HG02678 (cell line): Measurements from ENCODE around the gene CCM2.
"Not testable (repeated sequence)": the region's sequence is repeated elsewhere in the genome, so short reads cannot be mapped to it uniquely, and the experiment has no call there.

Source experiments
- ATAC-seq: cut with Tn5 transposase; IDR thresholded peaks from one replicate; pipeline ENCODE4 v1.9.1; 2021; ENCODE audit warnings: mild to moderate bottlenecking, moderate library complexity; ENCODE audit not compliant: unreplicated experiment

Gene CCM2

DNA sequence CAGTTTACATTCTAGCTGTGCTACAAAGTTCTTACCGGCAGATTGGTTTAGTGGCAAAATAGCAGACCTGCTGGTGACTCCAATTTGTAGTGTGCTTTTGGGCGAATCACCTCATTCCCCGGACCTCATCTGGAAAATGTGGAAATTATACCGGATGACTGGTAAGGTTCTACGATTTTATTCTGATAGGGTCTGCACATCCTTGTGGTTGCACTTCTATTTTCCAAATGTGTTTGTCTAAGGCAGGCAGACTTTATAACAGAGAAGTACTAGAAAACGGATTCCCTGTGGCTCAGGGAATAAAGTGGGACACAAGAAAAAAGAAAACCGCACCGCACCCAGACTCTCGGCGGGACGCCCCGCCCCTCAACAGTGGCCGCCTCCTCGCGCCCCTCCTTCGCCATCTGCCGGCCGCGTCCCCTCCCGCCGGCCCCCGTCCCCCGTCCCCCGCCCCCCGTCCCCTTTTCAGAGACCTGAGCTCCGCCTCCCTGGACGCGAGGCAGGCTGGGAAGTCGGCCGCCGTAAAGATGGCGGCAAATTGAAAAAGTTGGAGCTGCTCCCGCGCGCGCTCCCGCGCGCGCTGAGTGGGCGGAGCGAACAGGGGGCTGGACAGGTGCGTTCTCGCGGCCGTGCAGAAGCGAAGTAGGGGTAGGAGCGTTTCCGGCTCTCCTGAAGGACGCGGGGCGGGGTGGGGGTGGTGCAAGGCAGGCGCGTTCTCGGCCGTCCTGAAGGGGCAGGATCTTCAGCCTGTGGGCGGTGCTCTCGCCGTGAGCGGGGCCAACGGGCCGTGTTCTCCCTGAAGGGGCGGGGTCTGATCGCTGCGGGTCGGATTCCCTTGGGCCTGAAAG is 532 bp upstream of the CCM2 start:
- peak; percentile 71 for ATAC-seq

DNA sequence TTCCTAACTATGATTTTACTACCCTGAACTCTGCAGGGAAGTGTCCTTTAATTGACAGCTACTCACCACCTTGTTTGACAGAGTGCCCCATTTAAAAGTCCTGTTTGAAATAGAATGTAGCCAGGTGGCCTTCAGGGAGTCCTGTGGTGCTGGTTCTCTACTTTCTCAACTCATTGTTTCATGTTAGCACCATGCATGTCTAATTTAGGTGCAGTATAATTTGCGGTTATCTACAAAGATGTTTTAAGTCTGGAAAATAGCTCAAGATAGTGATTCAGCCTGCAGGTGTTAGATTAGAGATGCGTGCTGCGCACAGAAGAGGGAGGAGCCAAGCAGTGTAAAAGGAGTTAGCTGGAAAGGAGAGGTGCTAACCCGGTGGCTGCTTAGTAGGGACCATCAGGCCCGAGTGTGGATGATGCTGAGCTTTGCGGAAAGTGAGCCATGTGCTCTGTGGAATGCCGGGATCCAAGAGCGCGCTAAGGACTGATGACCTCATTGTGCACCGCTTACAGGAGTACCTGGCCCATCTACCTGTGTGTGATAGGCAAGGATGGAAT is 1.2 kb downstream of the CCM2 start:
- peak; percentile 32 for ATAC-seq

DNA sequence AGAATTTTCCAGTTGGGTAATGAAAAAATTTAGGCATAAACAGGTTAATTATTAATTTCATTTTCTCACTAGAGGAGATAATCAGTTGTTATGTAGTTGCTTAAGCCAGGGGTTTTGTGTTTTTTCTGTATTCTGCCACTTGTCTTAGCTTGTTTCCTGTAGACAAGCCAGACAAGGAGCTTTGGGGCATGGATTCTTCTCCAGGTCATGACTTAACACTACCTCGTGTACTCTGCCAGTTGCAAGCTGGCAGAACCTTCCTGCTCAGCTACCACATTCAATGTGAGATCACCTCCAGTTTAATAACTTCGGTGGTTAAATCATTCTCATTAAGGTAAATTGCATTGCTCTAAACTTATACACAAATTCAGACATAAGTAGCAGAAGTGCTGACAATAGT is 1.8 kb downstream of the CCM2 start:
- no peak for ATAC-seq

DNA sequence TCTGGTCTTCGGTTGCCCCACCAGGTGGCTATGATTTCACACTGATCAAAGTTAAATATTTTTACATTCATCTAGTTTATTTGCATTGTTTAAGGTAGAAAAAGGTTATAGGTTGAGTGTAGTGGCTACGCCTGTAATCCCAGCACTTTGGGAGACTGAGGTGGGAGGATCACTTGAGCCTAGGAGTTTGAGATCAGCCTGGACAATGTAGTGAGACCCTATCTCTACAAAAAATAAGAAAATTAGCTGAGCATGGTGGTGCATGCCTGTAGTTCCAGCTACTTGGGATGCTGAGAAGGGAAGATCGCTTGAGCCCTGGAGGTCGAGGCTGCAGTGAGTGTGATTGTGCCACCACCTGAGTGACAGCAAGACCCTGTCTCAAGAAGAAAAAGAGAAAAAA is 3.8 kb downstream of the CCM2 start:
- no peak for ATAC-seq

DNA sequence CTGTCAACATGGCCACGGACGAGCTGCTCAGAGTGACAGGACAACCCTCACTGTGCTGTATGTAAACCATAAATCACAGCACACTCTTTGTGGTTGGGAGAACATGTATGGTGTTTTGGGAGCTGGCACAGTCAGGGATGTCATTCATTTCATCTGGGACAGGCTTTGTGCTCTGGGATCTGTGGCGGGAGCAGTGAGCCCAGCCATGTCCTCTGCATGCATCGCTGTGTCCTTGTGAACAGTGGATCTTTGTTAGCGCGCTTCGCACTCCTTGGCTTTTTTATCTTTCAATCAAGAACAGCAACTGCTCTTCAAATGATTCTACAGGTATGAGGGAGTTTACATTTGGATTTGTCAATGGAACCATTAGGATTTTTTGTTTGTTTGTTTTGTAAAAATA is 7.1 kb downstream of the CCM2 start:
- no peak for ATAC-seq

DNA sequence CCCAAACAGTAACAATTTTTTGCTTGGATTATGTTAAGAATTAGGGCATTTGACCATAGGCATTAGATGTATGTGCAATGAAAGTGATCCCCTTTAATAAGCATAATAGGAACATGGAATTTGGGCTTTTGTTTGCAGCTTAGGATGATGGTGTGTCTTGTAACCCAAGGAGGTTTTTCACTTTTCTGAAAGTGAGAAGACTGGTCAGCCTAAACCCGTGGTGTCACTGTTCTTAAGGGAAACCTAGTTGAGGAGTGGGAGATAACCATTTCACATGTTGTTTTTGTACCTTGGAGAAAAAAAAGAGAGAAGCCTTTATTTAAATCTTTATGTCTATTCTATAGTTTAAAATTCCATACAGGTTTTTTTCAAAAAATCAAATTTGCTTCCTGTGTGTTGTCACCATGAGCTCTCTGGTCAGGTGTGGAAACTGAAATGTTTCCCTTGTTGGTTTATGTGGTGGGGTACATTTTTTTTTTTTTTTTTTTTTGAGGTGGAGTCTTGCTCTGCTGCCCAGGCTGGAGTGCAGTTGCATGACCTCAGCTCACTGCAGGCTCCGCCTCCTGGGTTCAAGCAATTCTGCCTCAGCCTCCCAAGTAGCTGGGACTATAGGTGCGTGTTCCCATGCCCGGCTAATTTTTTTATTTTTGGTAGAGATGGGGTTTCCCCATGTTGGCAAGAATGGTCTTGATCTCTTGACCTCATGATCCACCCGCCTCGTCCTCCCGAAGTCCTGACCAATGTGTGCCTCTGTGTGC is 7.7 kb downstream of the CCM2 start:
- peak; percentile 77 for ATAC-seq

DNA sequence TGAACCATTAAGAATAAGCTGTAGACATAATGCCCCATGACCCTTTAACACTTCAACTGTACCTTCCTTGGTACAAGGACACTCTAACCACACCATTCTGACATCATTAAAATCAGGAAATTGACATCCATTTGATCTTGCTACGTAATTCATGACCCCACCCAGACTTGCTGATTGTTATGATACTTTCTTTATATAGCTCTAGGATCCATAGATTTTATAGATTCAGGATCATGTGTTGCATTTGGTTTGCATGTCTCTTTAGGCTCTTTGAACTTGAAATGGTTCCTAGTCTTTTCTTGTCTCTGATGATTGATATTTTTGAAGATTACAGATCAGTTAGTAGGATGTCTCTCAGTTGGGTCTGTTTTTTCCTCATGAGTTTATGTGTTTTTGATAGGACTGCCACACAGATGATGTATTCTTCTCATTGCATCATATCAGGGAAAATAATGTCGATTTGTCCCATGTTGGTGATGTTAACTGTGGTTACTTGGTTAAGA is 13.5 kb downstream of the CCM2 start:
- no peak for ATAC-seq

DNA sequence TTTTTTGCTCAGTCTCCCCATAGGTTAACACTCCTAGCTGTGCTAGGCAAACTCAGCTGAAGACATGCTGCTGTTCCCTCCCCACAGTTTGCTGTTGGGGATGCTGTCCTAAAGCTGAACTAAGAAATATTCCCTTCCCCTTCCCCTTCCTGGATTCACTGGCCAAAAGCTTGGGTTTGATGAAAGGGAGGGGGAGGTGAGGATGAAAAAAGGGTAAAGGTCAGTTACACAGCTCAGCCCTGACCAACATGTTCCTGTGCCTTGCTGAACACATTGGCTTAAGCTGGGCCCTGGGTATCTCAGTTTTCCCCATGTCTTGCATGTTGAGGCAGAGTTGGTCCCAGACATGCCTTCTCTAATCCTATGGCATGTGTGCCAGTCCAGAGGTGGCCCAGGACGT is 15.3 kb downstream of the CCM2 start:
- ATAC-seq = no peak

DNA sequence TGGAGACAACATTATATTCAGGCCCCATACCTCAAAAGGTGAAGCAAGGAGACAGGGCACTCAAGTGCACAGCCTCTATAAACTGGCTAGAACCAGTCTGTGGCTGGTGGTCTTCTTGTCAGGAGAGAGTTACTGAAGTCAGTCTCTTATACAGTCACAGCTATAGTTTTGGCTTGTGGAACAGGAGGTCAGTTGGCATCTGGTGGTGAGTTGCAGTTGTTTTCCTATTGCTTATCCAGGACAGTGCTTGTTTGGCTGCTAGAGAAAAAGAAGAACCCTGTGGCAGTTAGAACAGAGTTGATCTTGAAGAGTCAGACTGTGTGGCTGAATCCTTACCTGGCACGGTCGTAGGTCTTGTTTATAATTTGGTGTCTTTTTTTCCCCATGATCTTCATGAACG is 17.3 kb downstream of the CCM2 start:
- no peak for ATAC-seq

DNA sequence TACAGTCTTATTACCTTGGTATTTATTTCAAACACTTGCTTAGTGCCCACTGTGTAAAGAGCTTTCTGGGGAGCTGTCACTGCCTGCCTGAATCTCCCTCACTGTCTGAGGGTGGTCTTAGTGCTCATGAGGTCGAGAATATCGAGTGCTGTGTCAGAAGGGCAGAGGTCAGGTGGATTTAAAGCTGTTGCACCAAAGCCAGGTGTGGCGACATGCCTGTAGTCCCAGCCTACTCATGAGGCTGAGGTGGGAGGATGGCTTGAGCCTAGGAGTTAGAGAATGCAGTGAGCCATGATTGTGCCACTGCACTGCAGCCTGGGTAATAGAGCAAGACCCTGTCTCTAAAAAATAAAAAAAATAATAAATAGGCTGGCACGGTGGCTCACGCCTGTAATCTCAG is 20.9 kb downstream of the CCM2 start:
- ATAC-seq = no peak

DNA sequence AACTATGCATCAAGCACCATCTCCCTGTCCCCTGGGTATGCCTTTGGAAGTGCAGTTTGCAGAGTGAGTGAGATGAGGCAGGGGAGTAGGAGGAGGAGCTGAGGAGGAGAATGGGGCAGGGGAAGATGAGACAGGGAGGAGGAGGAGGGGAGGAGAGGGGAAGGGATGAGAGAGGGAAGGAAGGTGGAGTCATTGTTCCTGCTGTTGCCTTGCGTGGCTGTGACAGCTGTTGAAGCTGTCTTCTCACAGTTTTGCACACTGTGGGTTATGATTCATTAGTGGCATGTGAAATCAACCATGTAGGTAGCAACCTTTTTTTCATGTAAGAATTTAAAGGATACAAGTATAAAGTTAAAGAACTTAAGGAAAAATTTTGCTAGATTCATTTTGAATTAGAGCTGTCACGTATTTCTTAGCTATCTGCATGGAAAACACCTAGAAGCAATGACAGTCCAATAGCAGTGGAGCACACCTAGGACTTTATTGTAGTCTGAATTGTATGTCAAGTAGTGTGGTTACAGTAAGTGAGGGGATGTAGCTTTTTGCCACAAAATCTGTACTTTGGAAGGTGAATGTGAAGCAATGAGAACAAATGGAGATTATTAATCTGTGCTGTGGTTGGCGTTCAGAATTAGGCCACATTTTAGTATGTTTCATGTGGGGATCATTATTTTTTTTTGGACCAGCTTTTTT is 21.7 kb downstream of the CCM2 start:
- peak; percentile 83 for ATAC-seq

DNA sequence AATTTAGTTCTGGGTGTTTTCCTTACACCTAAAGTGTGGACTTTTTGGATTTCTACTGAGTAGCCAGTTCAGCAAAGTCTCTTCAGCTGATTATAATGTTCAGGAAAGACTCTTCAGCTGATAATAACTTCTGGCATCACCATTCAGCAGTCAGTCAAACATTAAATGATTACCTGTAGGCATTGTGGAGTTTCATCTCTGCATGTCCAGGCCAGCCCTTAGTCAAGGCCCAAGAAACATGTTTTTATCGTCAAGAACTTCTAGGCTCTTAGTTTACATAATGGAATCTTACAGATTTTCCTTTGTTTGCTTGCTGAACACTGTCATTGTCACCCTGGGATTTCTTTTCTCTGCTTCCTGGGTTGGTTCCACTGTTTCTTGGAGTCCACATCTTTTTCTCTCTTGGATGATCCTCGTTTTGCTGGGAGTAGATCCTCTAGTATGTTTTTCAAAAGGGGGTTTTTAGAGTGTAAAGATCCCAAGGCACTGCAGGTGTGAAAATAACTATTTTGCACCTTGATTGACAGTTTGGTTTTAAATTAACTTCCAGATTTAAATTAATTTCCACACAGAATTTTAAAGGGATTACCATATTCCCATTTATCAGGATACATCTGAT is 24.2 kb downstream of the CCM2 start:
- no peak for ATAC-seq

DNA sequence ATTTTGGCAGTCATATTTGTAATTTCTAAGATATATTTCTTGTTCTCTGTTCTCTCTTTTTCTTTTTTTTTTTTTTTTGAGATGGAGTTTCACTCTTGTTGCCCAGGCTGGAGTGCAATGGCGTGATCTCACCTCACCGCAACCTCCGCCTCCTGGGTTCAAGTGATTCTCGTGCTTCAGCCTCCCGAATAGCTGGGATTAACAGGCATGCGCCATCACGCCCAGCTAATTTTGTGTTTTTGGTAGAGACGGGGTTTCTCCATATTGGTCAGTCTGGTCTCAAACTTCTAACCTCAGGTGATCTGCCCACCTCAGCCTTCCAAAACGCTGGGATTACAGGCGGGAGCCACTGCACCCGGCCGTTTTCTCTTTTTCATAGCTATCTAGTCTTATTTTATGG is 25.5 kb downstream of the CCM2 start:
- ATAC-seq = not testable (repeated sequence)

DNA sequence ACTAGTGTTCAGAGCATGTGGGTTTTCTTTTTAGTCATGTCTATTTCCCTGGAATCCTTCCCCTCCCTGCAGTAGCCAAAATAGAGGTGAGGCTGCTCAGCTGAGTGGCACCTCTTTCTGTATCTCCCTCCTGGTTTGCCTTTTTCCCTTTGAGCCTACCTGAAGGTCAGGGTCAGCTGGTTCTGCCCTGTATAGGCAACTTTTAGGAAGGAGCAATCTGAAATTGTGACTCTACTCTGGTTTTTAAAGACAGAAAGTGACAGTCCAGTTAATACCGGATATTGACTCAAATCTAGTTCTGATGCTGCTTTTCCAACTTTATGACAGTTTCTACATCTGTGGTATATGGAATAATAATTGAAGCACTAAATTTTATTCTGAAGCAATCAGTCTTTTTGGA is 26.0 kb downstream of the CCM2 start:
- ATAC-seq = no peak

DNA sequence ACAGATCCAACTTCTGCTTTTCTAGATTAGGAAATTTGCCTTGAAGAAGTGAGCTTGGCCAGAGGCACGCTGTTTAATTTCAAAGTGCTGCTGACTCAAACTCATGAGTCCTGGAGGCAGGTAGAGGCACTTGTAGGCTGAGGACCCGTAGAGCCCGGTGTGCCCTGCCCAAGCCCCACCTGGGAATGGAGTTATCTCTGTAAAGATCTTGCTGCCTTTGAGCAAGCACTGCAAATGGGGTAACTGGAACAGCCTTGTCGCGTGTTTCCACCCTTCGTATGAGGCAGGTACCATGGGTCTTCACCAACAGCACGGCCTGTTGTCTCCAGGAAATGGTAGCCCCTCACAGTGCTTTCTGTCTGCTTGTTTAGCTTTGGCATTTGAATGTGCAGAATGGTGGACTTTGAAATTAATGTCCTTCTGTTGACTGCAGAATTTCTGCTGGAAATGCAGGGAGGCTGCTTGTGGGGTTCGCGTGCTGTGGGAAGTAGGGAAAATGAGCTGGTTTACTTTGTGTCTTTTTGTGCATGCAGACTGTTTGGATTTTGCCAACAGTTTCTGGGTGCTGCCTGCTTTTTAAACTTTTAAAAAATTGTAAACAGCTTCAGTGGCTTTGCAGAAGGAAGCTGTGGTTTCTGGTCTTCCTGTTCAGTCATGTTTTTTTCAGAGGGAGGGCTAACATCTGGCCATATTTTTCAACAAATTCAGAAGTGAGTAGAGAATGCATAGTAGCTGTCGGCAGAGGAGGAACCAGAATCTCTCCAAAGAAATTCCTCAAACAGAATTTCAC is 27.2 kb downstream of the CCM2 start:
- ATAC-seq = peak; percentile 59

DNA sequence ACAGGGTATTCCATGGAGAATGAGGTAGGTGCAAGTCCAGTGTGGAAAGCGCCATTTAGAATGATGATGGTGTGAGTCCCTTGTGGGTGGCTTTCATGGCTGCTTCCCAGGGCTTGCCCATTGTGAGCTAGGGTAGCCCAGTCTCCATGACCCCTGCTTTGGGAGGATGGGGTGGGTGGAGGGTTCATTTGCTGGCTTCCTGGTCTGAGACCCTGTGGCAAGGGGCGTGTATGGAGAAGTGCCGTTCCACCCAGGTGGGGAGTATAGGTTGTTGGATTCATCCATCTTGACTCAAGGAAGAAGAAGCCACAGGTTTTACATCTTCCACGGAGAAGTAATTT is 27.7 kb downstream of the CCM2 start:
- ATAC-seq = peak; percentile 10

DNA sequence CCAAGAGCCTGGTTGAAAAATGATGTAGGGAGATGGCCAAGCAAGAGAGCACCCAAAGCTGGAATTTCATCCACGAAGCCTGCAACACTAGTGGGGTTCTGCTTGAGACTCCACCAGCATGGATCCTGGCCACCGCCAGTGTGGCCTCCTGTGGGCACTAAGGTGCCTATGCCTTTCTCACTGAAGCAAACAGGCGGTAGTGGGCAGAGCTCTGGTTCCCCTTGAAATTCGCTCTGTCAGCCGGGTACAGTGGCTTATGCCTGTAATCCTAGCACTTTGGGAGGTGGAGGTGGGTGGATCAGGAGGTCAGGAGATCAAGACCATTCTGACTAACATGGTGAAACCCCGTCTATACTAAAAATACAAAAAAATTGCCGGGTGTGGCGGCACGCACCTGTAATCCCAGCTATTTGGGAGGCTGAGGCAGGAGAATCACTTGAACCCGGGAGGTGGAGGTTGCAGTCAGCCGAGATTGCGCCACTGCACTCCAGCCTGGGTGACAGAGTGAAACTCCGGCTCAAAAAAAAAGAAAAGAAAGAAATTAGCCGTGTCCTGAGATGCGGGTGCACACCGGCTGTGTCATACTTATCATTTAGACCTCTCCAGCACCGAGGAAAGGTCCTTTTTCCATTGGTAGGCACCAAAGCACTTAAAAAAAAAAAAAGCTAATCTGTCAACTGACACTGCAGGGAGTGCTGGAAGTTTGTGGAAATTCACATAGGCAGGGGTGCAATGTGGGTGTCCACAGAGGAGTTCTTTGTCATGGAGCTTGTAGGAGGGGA is 28.3 kb downstream of the CCM2 start:
- ATAC-seq = no peak

DNA sequence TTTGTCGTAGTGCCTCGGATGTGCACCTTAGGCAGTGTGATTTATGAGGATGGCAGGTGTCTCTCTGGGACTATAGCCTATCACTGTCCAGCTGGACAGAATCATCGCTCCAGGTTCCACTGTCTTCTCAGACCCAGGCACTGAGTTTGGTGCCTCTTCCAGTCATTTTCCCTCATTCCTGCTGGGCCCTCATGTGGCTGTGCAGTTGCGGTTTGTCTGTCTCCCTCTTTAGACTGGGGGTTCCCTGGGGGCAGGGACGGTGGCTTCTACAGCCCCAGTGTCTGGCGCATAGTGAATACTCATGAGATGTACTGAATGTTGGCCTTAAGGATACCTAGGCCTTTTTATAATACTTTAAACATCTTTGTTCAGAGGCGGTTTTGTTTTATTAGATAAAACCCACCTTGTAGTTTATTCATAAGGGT is 28.9 kb downstream of the CCM2 start:
- no peak for ATAC-seq

DNA sequence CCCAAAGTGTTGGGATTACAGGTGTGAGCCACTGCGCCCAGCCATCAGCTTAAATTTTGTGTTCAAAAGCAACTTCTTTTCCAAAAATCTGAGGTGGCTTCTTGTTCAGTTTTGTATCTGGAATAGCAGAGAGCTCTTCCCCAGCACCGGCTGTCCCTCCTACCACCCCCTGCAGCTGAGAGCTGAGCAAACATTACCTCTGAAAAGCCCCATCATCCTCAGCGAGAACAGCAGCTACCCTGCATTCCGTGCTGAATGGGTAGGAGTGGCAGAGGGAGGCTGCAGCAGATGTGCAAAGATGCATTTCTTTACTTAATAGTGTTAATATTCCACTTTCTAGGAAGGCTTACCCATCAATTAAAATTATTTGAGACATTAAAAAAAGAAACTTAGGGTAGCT is 31.8 kb downstream of the CCM2 start:
- ATAC-seq = no peak
